A549 (cell line): Measurements from ENCODE around the gene CSNK1D.

ENCODE experiments used
- CHD2 ChIP-seq: fragments of 150-350 bp; IDR thresholded peaks from 2 replicates; pipeline ENCODE4 v1.6.1; 2014; ENCODE audit warnings: low read length; ENCODE audit not compliant: partially characterized antibody
- GATA3 ChIP-seq: IDR thresholded peaks from 2 replicates; pipeline ENCODE4 v1.6.1; 2012; ENCODE audit warnings: borderline replicate concordance
- HEYL ChIP-seq: fragments of 250-450 bp; sonication (Bioruptor Pico); IDR thresholded peaks from 2 replicates; pipeline ENCODE4 v1.8.0; 2021; ENCODE audit warnings: mild to moderate bottlenecking, moderate library complexity
- HOXA7 ChIP-seq: fragments of 250-450 bp; sonication (Bioruptor Pico); IDR thresholded peaks from 2 replicates; pipeline ENCODE4 v1.5.0; 2020; ENCODE audit warnings: mild to moderate bottlenecking, moderate library complexity
- JUN ChIP-seq, 2 experiments: fragments of >200 bp; sonication (Bioruptor Twin); formaldehyde crosslinking; IDR thresholded peaks; 2 replicates in 1 of 2; 3 replicates in 1 of 2; pipeline ENCODE4 v1.6.1; 2016 to 2017
- MAZ ChIP-seq: fragments of 150-350 bp; IDR thresholded peaks from 2 replicates; pipeline ENCODE4 v1.6.1; 2014; ENCODE audit warnings: antibody characterized with exemption, low read depth, low read length, borderline replicate concordance
- MYC ChIP-seq: IDR thresholded peaks from 2 replicates; pipeline ENCODE4 v1.6.1; 2012; ENCODE audit warnings: mild to moderate bottlenecking, inconsistent platforms, low read length, improper control_type of control experiment, borderline replicate concordance
- NPAS2 ChIP-seq: fragments of 250-450 bp; sonication (Bioruptor Pico); IDR thresholded peaks from 2 replicates; pipeline ENCODE4 v1.8.0; 2022; ENCODE audit warnings: mild to moderate bottlenecking, moderate library complexity, borderline replicate concordance
- POLR2A ChIP-seq: IDR thresholded peaks from 2 replicates; pipeline ENCODE4 v1.6.1; 2012; ENCODE audit warnings: mild to moderate bottlenecking, low read length
- REST ChIP-seq: fragments of 200-600 bp; sonication (generic); IDR thresholded peaks from 2 replicates; pipeline ENCODE4 v1.6.1; 2016; ENCODE audit warnings: antibody characterized with exemption, mild to moderate bottlenecking, moderate library complexity
- TF ChIP-seq, protein P1 (sequence below): fragments of >200 bp; sonication (Bioruptor Twin); formaldehyde crosslinking; IDR thresholded peaks from 3 replicates; pipeline ENCODE4 v1.5.1; 2016
- TF ChIP-seq, protein P2 (sequence below): fragments of 450-650 bp; IDR thresholded peaks from 2 replicates; pipeline ENCODE4 v1.6.1; 2014; ENCODE audit warnings: antibody characterized with exemption

GRCh38 chr17:82314012-82314726, 40.7 kb upstream of the CSNK1D start:
- TF ChIP-seq MAZ (no peak), HEYL (CRISPR knock-in tag) (no peak), REST (no peak), POLR2A (no peak), GATA3 (no peak), CHD2 (no peak), HOXA7 (no peak), NPAS2 (CRISPR knock-in tag) (no peak), JUN (IDR thresholded peaks at IDR 0.05) (no peak), MYC (no peak)
- TF ChIP-seq, protein P1, sequence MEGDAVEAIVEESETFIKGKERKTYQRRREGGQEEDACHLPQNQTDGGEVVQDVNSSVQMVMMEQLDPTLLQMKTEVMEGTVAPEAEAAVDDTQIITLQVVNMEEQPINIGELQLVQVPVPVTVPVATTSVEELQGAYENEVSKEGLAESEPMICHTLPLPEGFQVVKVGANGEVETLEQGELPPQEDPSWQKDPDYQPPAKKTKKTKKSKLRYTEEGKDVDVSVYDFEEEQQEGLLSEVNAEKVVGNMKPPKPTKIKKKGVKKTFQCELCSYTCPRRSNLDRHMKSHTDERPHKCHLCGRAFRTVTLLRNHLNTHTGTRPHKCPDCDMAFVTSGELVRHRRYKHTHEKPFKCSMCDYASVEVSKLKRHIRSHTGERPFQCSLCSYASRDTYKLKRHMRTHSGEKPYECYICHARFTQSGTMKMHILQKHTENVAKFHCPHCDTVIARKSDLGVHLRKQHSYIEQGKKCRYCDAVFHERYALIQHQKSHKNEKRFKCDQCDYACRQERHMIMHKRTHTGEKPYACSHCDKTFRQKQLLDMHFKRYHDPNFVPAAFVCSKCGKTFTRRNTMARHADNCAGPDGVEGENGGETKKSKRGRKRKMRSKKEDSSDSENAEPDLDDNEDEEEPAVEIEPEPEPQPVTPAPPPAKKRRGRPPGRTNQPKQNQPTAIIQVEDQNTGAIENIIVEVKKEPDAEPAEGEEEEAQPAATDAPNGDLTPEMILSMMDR = no peak
- TF ChIP-seq, protein P2, sequence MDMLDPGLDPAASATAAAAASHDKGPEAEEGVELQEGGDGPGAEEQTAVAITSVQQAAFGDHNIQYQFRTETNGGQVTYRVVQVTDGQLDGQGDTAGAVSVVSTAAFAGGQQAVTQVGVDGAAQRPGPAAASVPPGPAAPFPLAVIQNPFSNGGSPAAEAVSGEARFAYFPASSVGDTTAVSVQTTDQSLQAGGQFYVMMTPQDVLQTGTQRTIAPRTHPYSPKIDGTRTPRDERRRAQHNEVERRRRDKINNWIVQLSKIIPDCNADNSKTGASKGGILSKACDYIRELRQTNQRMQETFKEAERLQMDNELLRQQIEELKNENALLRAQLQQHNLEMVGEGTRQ = no peak
